Upper lobe of left lung (tissue), 6 donors: Measurements from ENCODE around the gene NR2F1-AS1. TPM values are rescaled to one million over a fixed set of nuclear protein-coding genes. Genes with fewer than 3 reads are reported as not detected.
A peak's percentile ranks its signal among the peaks of the same experiment; 100 is the strongest.

ENCODE experiments used
- ATAC-seq, 2 donors: fragments of 200-7000 bp; cut with Tn5 transposase; one replicate each; pipeline ENCODE4 v1.9.1; 2022; ENCODE audit warnings: mild to moderate bottlenecking in 2 of 2, moderate library complexity in 2 of 2; ENCODE audit not compliant: low FRiP score in 2 of 2
- DNase-seq, 2 donors: peaks; one replicate each; pipeline ENCODE4 v3.0.0-alpha.2; 2019 to 2020
- H3K27ac ChIP-seq, 4 donors: fragments of 200-600 bp; sonication (generic); one replicate each; pipeline ENCODE4 v1.5.1; 2016 to 2019
- H3K27me3 ChIP-seq, 4 donors: fragments of 200-600 bp; sonication (generic); one replicate each; pipeline ENCODE4 v1.5.1; 2017 to 2019
- H3K36me3 ChIP-seq, 4 donors: fragments of 200-600 bp; sonication (generic); one replicate each; pipeline ENCODE4 v1.5.1; 2016 to 2019
- H3K4me1 ChIP-seq, 4 donors: fragments of 200-600 bp; sonication (generic); one replicate each; pipeline ENCODE4 v1.5.1; 2018 to 2019
- H3K4me3 ChIP-seq, 4 donors: fragments of 200-600 bp; sonication (generic); one replicate each; pipeline ENCODE4 v1.5.1; 2017 to 2019; ENCODE audit warnings: mild to moderate bottlenecking in 2 of 4, moderate library complexity in 1 of 4
- H3K9me3 ChIP-seq, 4 donors: fragments of 200-600 bp; sonication (generic); one replicate each; pipeline ENCODE4 v1.5.1; 2018 to 2019
- EP300 ChIP-seq, 4 donors: sonication (generic); formaldehyde crosslinking; IDR thresholded peaks; one replicate each; pipeline ENCODE4 v1.5.1; 2017; ENCODE audit warnings: antibody characterized with exemption in 4 of 4, control low read depth in 2 of 4
- POLR2A ChIP-seq, 4 donors: fragments of 450-650 bp; IDR thresholded peaks; one replicate each; pipeline ENCODE4 v1.5.1; 2016 to 2017; ENCODE audit warnings: antibody characterized with exemption in 4 of 4, mild to moderate bottlenecking in 2 of 4
- POLR2AphosphoS5 ChIP-seq, 2 donors: sonication (generic); formaldehyde crosslinking; IDR thresholded peaks; one replicate each; pipeline ENCODE4 v1.5.1; 2017; ENCODE audit warnings: antibody characterized with exemption in 2 of 2
- WGBS, 2 donors: methylation state at CpG; one replicate each; pipeline ENCODE4 v1.1.5; 2017 to 2018; 5-methylcytosine and 5-hydroxymethylcytosine counted together
- total RNA-seq, 6 donors: library from RNA; depleted of rRNA in 4 of 6; stranded (reverse); fragments of >200 nt in 4 of 6; gene quantifications; one replicate each; pipeline versions ENCODE4 v1.1.0 to v1.2.1, GENCODE V29; 2016 to 2021
- TF ChIP-seq, protein P1 (sequence below), 6 experiments: fragments of 450-650 bp in 4 of 6; fragments of 200-600 bp in 2 of 6; sonication (generic) in 2 of 6; IDR thresholded peaks; one replicate each; pipeline ENCODE4 v1.5.1; 2016 to 2019; ENCODE audit warnings: antibody characterized with exemption in 6 of 6
- donor health status: DM: no; HTN: no; CAD: no; lungs with moderate emphysema.
- donor health status: DM: no; HTN: yes; CAD: no; lungs with severe emphysema.

Gene NR2F1-AS1
- total RNA-seq, 6 donors from 2014 or later = 4.4 to 19.9 (median 11.4) TPM

DNA sequence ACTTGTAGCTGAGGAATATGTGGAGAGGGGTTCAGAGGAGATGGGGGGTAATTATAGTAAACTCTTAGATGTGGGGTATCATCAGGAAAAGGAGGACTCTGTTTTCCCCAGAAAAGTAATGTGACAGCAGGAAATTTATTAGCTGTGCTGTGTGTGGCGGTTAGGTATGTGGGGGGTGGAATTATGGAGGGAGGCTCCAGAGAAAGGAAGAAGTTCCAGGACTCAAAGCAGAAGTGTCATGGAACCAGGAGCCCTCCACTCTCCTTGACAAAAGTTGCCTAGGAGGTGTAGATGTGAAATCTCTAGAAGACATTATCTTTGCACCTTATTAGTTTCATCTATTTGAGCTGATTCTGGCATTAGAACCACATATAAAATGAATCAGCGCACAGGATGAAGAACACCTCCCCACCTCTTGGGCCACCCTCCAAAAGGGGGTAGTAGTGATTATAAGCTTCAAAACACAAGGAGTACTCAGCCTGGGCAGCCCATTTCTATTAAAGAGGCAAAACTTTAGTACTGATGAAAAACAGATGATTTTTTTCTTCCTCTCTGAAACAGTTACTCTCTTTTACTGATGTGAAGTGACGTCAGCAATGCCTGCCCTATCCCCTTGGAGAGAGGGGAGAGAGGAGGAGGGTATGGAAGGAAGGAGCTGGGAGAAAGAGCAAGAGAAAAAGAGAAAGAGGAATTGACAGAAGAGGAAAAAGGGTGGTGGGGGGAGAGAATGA lies 20.2 kb upstream of the NR2F1-AS1 start:
- Histone ChIP-seq H3K4me3 (peak overlapping the region in 2 of 4 donors; percentile 13 to 27), H3K27ac (peak overlapping the region; percentile 37 to 79 (median 68)), H3K4me1 (peaks cover 5 to 29% (median 12%) of the 10 kb centered on the region in 4 donors)

DNA sequence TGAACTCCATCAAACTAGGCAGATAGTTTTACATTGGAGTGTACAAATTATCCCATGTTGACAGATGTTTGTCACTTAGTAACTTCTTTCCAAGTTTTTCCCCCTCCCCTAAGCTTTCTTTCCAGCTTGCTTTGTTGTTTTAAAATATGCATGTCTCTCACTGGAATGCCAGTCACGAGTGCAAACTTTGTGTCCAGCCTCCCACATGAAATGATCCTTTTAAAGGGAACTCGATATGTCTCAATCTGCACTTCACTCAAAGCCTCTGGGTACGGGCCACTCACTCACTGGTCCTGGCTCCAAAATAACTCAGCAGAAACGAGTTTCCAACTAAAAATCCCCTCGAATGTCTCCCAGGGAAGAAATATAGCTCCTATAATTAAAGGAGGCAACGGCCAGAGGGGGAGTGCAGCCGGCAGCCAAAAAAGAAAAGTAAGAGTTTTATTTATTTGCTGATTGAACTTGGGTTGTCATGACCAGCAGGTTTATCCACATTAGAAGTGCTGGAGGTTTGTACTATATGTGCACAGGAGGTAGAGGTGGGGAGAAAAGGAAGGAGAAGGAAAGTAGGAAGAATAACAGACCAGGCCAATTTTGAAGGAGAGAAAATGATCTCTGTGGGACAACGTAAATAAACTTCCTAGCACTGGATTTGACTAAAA lies 19.5 kb upstream of the NR2F1-AS1 start:
- Histone ChIP-seq H3K36me3 (no peaks in the 10 kb centered on the region), H3K27ac (peak overlapping the region; percentile 30 to 79 (median 68)), H3K4me3 (peak overlapping the region in 1 of 4 donors; percentile 13), H3K4me1 (peaks cover 5 to 32% (median 14%) of the 10 kb centered on the region in 4 donors), H3K27me3 (peaks cover 0 to 84% (median 40%) of the 10 kb centered on the region in 4 donors), H3K9me3 (no peaks in the 10 kb centered on the region)
- TF ChIP-seq, protein P1, sequence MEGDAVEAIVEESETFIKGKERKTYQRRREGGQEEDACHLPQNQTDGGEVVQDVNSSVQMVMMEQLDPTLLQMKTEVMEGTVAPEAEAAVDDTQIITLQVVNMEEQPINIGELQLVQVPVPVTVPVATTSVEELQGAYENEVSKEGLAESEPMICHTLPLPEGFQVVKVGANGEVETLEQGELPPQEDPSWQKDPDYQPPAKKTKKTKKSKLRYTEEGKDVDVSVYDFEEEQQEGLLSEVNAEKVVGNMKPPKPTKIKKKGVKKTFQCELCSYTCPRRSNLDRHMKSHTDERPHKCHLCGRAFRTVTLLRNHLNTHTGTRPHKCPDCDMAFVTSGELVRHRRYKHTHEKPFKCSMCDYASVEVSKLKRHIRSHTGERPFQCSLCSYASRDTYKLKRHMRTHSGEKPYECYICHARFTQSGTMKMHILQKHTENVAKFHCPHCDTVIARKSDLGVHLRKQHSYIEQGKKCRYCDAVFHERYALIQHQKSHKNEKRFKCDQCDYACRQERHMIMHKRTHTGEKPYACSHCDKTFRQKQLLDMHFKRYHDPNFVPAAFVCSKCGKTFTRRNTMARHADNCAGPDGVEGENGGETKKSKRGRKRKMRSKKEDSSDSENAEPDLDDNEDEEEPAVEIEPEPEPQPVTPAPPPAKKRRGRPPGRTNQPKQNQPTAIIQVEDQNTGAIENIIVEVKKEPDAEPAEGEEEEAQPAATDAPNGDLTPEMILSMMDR (IDR thresholded peaks at IDR 0.05) = no peak
- TF ChIP-seq POLR2AphosphoS5 (IDR thresholded peaks at IDR 0.05) (no peak), POLR2A (IDR thresholded peaks at IDR 0.05) (no peak), EP300 (IDR thresholded peaks at IDR 0.05) (no peak)
- DNase-seq (no peak), ATAC-seq (no peak)
- 16 to 17% methylated on average over 8 of the region's 8 CpGs for WGBS, 2 donors

More for the DNA sequence above, 20.2 kb upstream of the NR2F1-AS1 start:
- TF ChIP-seq, protein P1 (IDR thresholded peaks at IDR 0.05) = no peak
- TF ChIP-seq POLR2AphosphoS5 (IDR thresholded peaks at IDR 0.05) (no peak), EP300 (IDR thresholded peaks at IDR 0.05) (no peak), POLR2A (IDR thresholded peaks at IDR 0.05) (no peak)
- DNase-seq = no peak
- Histone ChIP-seq H3K27me3 (peaks cover 0 to 83% (median 35%) of the 10 kb centered on the region in 4 donors), H3K36me3 (no peaks in the 10 kb centered on the region), H3K9me3 (no peaks in the 10 kb centered on the region)
- 41 to 44% methylated on average over 3 of the region's 3 CpGs for WGBS, 2 donors
- no peak for ATAC-seq

- H3K36me3 ChIP-seq = no peaks in the 10 kb centered on the region
- no peak for TF ChIP-seq POLR2A (IDR thresholded peaks at IDR 0.05)
- TF ChIP-seq, protein P1 (IDR thresholded peaks at IDR 0.05) = no peak
- TF ChIP-seq EP300 (IDR thresholded peaks at IDR 0.05) = no peak
- TF ChIP-seq POLR2AphosphoS5 (IDR thresholded peaks at IDR 0.05) = no peak
- 13 to 18% methylated on average over 17 of the region's 17 CpGs for WGBS, 2 donors
- H3K9me3 ChIP-seq = no peaks in the 10 kb centered on the region
- DNase-seq = no peak
- H3K4me3 ChIP-seq = peak overlapping the region in 2 of 4 donors; percentile 0 to 7
- H3K27ac ChIP-seq = peak overlapping the region in 2 of 4 donors; percentile 0 to 50
- no peak for ATAC-seq
- peaks cover 0 to 85% (median 46%) of the 10 kb centered on the region in 4 donors for H3K27me3 ChIP-seq
- peaks cover 5 to 29% (median 14%) of the 10 kb centered on the region in 4 donors for H3K4me1 ChIP-seq
These were observed 18.5 kb upstream of the NR2F1-AS1 start for GRCh38 chr5:93599399-93600120.

DNA sequence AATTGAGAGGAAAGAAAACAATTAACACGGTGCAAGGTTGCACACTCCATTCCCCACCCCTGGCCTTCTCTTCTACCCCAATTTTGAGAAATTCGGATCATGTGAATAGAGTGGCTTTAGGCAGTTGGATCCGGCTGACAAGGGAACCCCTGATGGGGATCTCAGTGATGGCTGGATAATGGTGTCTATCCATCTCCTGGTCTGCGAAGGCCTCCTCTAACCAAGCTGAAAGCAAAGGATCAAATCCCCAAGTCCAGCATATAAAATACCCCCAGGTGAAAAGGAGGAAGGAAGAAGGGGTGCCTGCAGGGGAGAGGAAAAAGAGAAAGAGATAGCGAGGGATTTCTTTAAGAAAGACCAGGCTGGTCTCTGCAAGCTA lies 18.0 kb upstream of the NR2F1-AS1 start:
- Histone ChIP-seq H3K4me3 (peak overlapping the region in 2 of 4 donors; percentile 0 to 7), H3K4me1 (peaks cover 2 to 25% (median 14%) of the 10 kb centered on the region in 4 donors), H3K27ac (peak overlapping the region in 3 of 4 donors; percentile 31 to 76 (median 50)), H3K36me3 (no peaks in the 10 kb centered on the region), H3K9me3 (no peaks in the 10 kb centered on the region), H3K27me3 (peaks cover 0 to 80% (median 41%) of the 10 kb centered on the region in 4 donors)
- ATAC-seq (no peak), DNase-seq (no peak)
- TF ChIP-seq EP300 (IDR thresholded peaks at IDR 0.05) = no peak
- TF ChIP-seq, protein P1 (IDR thresholded peaks at IDR 0.05) = no peak
- 15 to 28% methylated on average over 5 of the region's 5 CpGs for WGBS, 2 donors
